GM12875 (cell line): ENCODE measurements around the gene ATP10B.

Experiments used
- H3K4me3 ChIP-seq: one replicate; pipeline ENCODE4 v1.5.1; 2011; ENCODE audit warnings: low read depth, low read length, control low read depth
- CTCF ChIP-seq: IDR thresholded peaks from 2 replicates; pipeline ENCODE4 v1.5.1; 2011; ENCODE audit warnings: low read depth, mild to moderate bottlenecking, control low read depth, inconsistent platforms, low read length, moderate library complexity, borderline replicate concordance; ENCODE audit not compliant: insufficient read depth

The ATP10B gene

GRCh38 chr5:160792732-160793529 is 59.1 kb downstream of the ATP10B start:
- no peak for TF ChIP-seq CTCF
- H3K4me3 ChIP-seq: no peak overlapping the region

- no peak overlapping the region for H3K4me3 ChIP-seq
- no peak for TF ChIP-seq CTCF
Observed at GRCh38 chr5:160792281-160792680, 59.7 kb downstream of the ATP10B start.

GRCh38 chr5:160789219-160789859 is 62.7 kb downstream of the ATP10B start:
- no peak for TF ChIP-seq CTCF
- H3K4me3 ChIP-seq: no peak overlapping the region

GRCh38 chr5:160788102-160788660 is 63.8 kb downstream of the ATP10B start:
- TF ChIP-seq CTCF: no peak
- no peak overlapping the region for H3K4me3 ChIP-seq

GRCh38 chr5:160787240-160787639 is 64.8 kb downstream of the ATP10B start:
- TF ChIP-seq CTCF: peak; percentile 44; the same call in 1 of the 2 replicates
- H3K4me3 ChIP-seq: no peak overlapping the region

GRCh38 chr5:160774666-160775315 is 77.2 kb downstream of the ATP10B start:
- TF ChIP-seq CTCF: no peak
- H3K4me3 ChIP-seq: no peak overlapping the region
